ENCODE data around the gene SMC5.
"Not testable (repeated sequence)": the region's sequence is repeated elsewhere in the genome, so short reads cannot be mapped to it uniquely, and the experiment has no call there.

The SMC5 gene

GRCh38 chr9:70258692-70259511, at the start of gene SMC5:
Gene SMC5, plus strand, starts transcription at chr9:70258978. Its CDS starts 101 bp downstream, at chr9:70259079.
- DNase-seq = peak; percentile 92

GRCh38 chr9:70217029-70217428, 41.7 kb upstream of the SMC5 start:
- DNase-seq = no peak

- DNase-seq = no peak
Measured at GRCh38 chr9:70218767-70219166, 40.0 kb upstream of the SMC5 start.

- no peak for DNase-seq
Measured at GRCh38 chr9:70220216-70220615, 38.6 kb upstream of the SMC5 start.

- DNase-seq = no peak
Measured at GRCh38 chr9:70222354-70222753, 36.4 kb upstream of the SMC5 start.

GRCh38 chr9:70228118-70228517, 30.7 kb upstream of the SMC5 start:
- DNase-seq = no peak

- no peak for DNase-seq
Measured at GRCh38 chr9:70228611-70229010, 30.2 kb upstream of the SMC5 start.

GRCh38 chr9:70229026-70229425, 29.8 kb upstream of the SMC5 start:
- DNase-seq = no peak

GRCh38 chr9:70229579-70229978, 29.2 kb upstream of the SMC5 start:
- DNase-seq = no peak

- no peak for DNase-seq
Measured at GRCh38 chr9:70232476-70232875, 26.3 kb upstream of the SMC5 start.

- not testable (repeated sequence) for DNase-seq
Measured at GRCh38 chr9:70234208-70234607, 24.6 kb upstream of the SMC5 start.

GRCh38 chr9:70245952-70246351, 12.8 kb upstream of the SMC5 start:
- not testable (repeated sequence) for DNase-seq

GRCh38 chr9:70250221-70250620, 8.6 kb upstream of the SMC5 start:
- no peak for DNase-seq

GRCh38 chr9:70255486-70255885, 3.3 kb upstream of the SMC5 start:
- DNase-seq = no peak

GRCh38 chr9:70256123-70256551, 2.6 kb upstream of the SMC5 start:
- no peak for DNase-seq

GRCh38 chr9:70257502-70257901, 1.3 kb upstream of the SMC5 start:
- DNase-seq = no peak

- no peak for DNase-seq
Measured at GRCh38 chr9:70257991-70258691, 637 bp upstream of the SMC5 start.

- no peak for DNase-seq
Measured at GRCh38 chr9:70259512-70259802, 679 bp downstream of the SMC5 start.

GRCh38 chr9:70260007-70260443, 1.2 kb downstream of the SMC5 start:
- peak; percentile 17 for DNase-seq

GRCh38 chr9:70260606-70261005, 1.8 kb downstream of the SMC5 start:
- no peak for DNase-seq

- DNase-seq = no peak
Measured at GRCh38 chr9:70261131-70261870, 2.5 kb downstream of the SMC5 start.

GRCh38 chr9:70262366-70262765, 3.6 kb downstream of the SMC5 start:
- DNase-seq = no peak

- DNase-seq = peak; percentile 11
Measured at GRCh38 chr9:70262948-70263347, 4.2 kb downstream of the SMC5 start.

- DNase-seq = no peak
Measured at GRCh38 chr9:70263421-70263820, 4.6 kb downstream of the SMC5 start.

Measured in CD4-positive, alpha-beta T cell treated with Interleukin-21 for 1 hour (primary cell).